ENCODE measurements around the gene SSB. TPM values are rescaled to one million over a fixed set of nuclear protein-coding genes. Genes with fewer than 3 reads are reported as not detected.
"Not testable (repeated sequence)": the region's sequence is repeated elsewhere in the genome, so short reads cannot be mapped to it uniquely, and the experiment has no call there.

Gene SSB
- total RNA-seq, 1 donor from 2014 or later = 139 TPM

GRCh38 chr2:169798397-169798717 is 314 bp upstream of the SSB start:
- TF ChIP-seq, protein P1, sequence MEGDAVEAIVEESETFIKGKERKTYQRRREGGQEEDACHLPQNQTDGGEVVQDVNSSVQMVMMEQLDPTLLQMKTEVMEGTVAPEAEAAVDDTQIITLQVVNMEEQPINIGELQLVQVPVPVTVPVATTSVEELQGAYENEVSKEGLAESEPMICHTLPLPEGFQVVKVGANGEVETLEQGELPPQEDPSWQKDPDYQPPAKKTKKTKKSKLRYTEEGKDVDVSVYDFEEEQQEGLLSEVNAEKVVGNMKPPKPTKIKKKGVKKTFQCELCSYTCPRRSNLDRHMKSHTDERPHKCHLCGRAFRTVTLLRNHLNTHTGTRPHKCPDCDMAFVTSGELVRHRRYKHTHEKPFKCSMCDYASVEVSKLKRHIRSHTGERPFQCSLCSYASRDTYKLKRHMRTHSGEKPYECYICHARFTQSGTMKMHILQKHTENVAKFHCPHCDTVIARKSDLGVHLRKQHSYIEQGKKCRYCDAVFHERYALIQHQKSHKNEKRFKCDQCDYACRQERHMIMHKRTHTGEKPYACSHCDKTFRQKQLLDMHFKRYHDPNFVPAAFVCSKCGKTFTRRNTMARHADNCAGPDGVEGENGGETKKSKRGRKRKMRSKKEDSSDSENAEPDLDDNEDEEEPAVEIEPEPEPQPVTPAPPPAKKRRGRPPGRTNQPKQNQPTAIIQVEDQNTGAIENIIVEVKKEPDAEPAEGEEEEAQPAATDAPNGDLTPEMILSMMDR (IDR thresholded peaks at IDR 0.05; ENCODE audit: unreplicated experiment) = no peak
- Mint-ChIP-seq H3K27me3 (no peaks in the 10 kb centered on the region), H3K9me3 (ENCODE audit: low read depth) (no peaks in the 10 kb centered on the region), H3K27ac (peak overlapping the region; percentile 92), H3K4me3 (ENCODE audit: low read depth) (peak overlapping the region; percentile 87), H3K4me1 (ENCODE audit: low read depth) (peaks cover 11% of the 10 kb centered on the region), H3K36me3 (ENCODE audit: insufficient read depth) (peaks cover 5% of the 10 kb centered on the region)
- no peak for DNase-seq (ENCODE audit: low spot score, unreplicated experiment)

DNA sequence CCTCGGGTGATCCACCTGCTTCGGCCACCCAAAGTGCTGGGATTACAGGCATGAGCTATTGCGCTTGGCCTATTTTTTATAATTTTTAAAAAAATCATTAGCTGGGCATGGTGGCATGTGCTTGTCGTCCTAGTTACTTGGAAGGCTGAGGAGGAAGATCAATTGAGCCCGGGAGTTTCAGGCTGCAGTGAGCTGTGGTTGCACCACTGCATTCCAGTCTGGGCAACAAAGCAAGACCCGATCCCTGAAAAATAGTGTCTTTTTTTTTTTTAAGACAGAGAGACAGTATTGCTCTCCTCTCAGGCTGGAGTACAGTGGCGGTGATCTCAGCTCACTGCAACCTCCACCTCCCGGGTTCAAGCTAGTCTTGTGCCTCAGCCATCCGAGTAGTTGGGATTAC is 4.8 kb downstream of the SSB start:
- no peak for DNase-seq (ENCODE audit: low spot score, unreplicated experiment)
- Mint-ChIP-seq H3K27ac (no peak overlapping the region), H3K27me3 (no peaks in the 10 kb centered on the region), H3K4me3 (ENCODE audit: low read depth) (no peak overlapping the region), H3K36me3 (ENCODE audit: insufficient read depth) (peaks cover 16% of the 10 kb centered on the region), H3K4me1 (ENCODE audit: low read depth) (peaks cover 9% of the 10 kb centered on the region), H3K9me3 (ENCODE audit: low read depth) (no peaks in the 10 kb centered on the region)
- TF ChIP-seq, protein P1 (IDR thresholded peaks at IDR 0.05; ENCODE audit: unreplicated experiment) = no peak

- no peaks in the 10 kb centered on the region for H3K27me3 Mint-ChIP-seq
- no peak for DNase-seq (ENCODE audit: low spot score, unreplicated experiment)
- no peak overlapping the region for H3K4me3 Mint-ChIP-seq (ENCODE audit: low read depth)
- H3K36me3 Mint-ChIP-seq (ENCODE audit: insufficient read depth) = peaks cover 29% of the 10 kb centered on the region
- no peaks in the 10 kb centered on the region for H3K9me3 Mint-ChIP-seq (ENCODE audit: low read depth)
- TF ChIP-seq, protein P1 (IDR thresholded peaks at IDR 0.05; ENCODE audit: unreplicated experiment) = no peak
- no peaks in the 10 kb centered on the region for H3K4me1 Mint-ChIP-seq (ENCODE audit: low read depth)
- H3K27ac Mint-ChIP-seq = no peak overlapping the region
These were observed 7.9 kb downstream of the SSB start for GRCh38 chr2:169806586-169806985.

DNA sequence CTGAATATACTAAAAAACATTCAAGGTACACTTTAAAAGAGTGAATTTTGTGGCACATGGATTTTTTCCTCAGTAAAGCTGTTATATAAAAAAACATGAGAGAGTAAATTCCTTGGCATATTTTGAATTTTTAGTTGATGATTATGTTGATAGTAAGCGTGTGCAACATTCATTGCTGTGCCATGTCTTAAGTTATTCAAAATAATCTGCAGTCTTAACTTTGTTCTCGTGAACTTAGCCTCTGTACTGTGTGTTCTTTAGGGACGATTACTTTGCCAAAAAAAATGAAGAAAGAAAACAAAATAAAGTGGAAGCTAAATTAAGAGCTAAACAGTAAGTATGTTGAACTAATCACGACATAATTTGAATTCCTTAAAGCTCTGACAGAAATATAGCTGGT is 9.6 kb downstream of the SSB start:
- DNase-seq (ENCODE audit: low spot score, unreplicated experiment) = no peak
- Mint-ChIP-seq H3K27ac (no peak overlapping the region), H3K9me3 (ENCODE audit: low read depth) (no peaks in the 10 kb centered on the region), H3K27me3 (no peaks in the 10 kb centered on the region), H3K4me3 (ENCODE audit: low read depth) (no peak overlapping the region), H3K4me1 (ENCODE audit: low read depth) (no peaks in the 10 kb centered on the region), H3K36me3 (ENCODE audit: insufficient read depth) (peaks cover 34% of the 10 kb centered on the region)
- TF ChIP-seq, protein P1 (IDR thresholded peaks at IDR 0.05; ENCODE audit: unreplicated experiment) = no peak

GRCh38 chr2:169815849-169816248 is 17.2 kb downstream of the SSB start:
- Mint-ChIP-seq H3K27ac (no peak overlapping the region), H3K4me1 (ENCODE audit: low read depth) (no peaks in the 10 kb centered on the region), H3K4me3 (ENCODE audit: low read depth) (no peak overlapping the region), H3K36me3 (ENCODE audit: insufficient read depth) (peaks cover 48% of the 10 kb centered on the region), H3K27me3 (no peaks in the 10 kb centered on the region), H3K9me3 (ENCODE audit: low read depth) (peaks cover 3% of the 10 kb centered on the region)
- no peak for DNase-seq (ENCODE audit: low spot score, unreplicated experiment)
- TF ChIP-seq, protein P1 (IDR thresholded peaks at IDR 0.05; ENCODE audit: unreplicated experiment) = no peak

GRCh38 chr2:169816961-169817360 is 18.3 kb downstream of the SSB start:
- not testable (repeated sequence) for H3K9me3 Mint-ChIP-seq (ENCODE audit: low read depth); H3K27ac Mint-ChIP-seq; H3K27me3 Mint-ChIP-seq; DNase-seq (ENCODE audit: low spot score, unreplicated experiment); H3K4me3 Mint-ChIP-seq (ENCODE audit: low read depth); H3K4me1 Mint-ChIP-seq (ENCODE audit: low read depth)
- peaks cover 45% of the 10 kb centered on the region for H3K36me3 Mint-ChIP-seq (ENCODE audit: insufficient read depth)

- H3K27me3 Mint-ChIP-seq; H3K4me3 Mint-ChIP-seq (ENCODE audit: low read depth); H3K27ac Mint-ChIP-seq; DNase-seq (ENCODE audit: low spot score, unreplicated experiment); H3K4me1 Mint-ChIP-seq (ENCODE audit: low read depth); H3K9me3 Mint-ChIP-seq (ENCODE audit: low read depth): not testable (repeated sequence)
- peaks cover 42% of the 10 kb centered on the region for H3K36me3 Mint-ChIP-seq (ENCODE audit: insufficient read depth)
These were observed 18.7 kb downstream of the SSB start for GRCh38 chr2:169817369-169817768.

Measured in progenitor cell of endocrine pancreas (in vitro differentiated cells).